ENCODE results near the gene CELA2B. TPM values are rescaled to one million over a fixed set of nuclear protein-coding genes. Genes with fewer than 3 reads are reported as not detected.
"Not testable (repeated sequence)": the region's sequence is repeated elsewhere in the genome, so short reads cannot be mapped to it uniquely, and the experiment has no call there.

CELA2B gene
- total and polyA plus RNA-seq, 7 donors, result 0.36 TPM; not detected in 6

GRCh38 chr1:15483971-15484370 is 8.1 kb downstream of the CELA2B start:
- Histone ChIP-seq H3K27ac (no peak overlapping the region), H3K9me3 (no peaks in the 10 kb centered on the region), H3K36me3 (ENCODE audit: insufficient read depth in 1 of 2, low read depth in 1 of 2) (no peaks in the 10 kb centered on the region), H3K4me3 (no peak overlapping the region), H3K4me1 (no peaks in the 10 kb centered on the region), H3K27me3 (ENCODE audit: insufficient read depth in 3 of 3, low read length in 2 of 3) (no peaks in the 10 kb centered on the region)
- 82 to 88% (median 88%) methylated on average over 2 of the region's 2 CpGs for WGBS, 3 donors
- TF ChIP-seq CTCF (IDR thresholded peaks at IDR 0.05), result no peak
- no peak for DNase-seq
- no peak for ATAC-seq
- intact Hi-C loops (cut with DNase I), result no loop called here

GRCh38 chr1:15484443-15484842 is 8.5 kb downstream of the CELA2B start:
- H3K27me3 ChIP-seq (ENCODE audit: insufficient read depth in 3 of 3, low read length in 2 of 3); H3K4me1 ChIP-seq; H3K9me3 ChIP-seq; H3K4me3 ChIP-seq; intact Hi-C loops (cut with DNase I); H3K27ac ChIP-seq; ATAC-seq; DNase-seq; H3K36me3 ChIP-seq (ENCODE audit: insufficient read depth in 1 of 2, low read depth in 1 of 2): not testable (repeated sequence)
- WGBS, 3 donors, result 65 to 80% (median 72%) methylated on average over 6 of the region's 6 CpGs

- TF ChIP-seq CTCF (IDR thresholded peaks at IDR 0.05), result no peak
- Histone ChIP-seq H3K9me3 (no peaks in the 10 kb centered on the region), H3K4me3 (no peak overlapping the region), H3K27ac (no peak overlapping the region), H3K4me1 (no peaks in the 10 kb centered on the region), H3K27me3 (ENCODE audit: insufficient read depth in 3 of 3, low read length in 2 of 3) (no peaks in the 10 kb centered on the region), H3K36me3 (ENCODE audit: insufficient read depth in 1 of 2, low read depth in 1 of 2) (peaks cover 0 to 5% of the 10 kb centered on the region in 2 donors)
- DNase-seq (no peak), ATAC-seq (no peak)
- 93 to 96% (median 93%) methylated on average over 6 of the region's 6 CpGs for WGBS, 3 donors
- intact Hi-C loops (cut with DNase I), result no loop called here
These were observed 9.7 kb downstream of the CELA2B start for GRCh38 chr1:15485636-15486035.

- H3K4me3 ChIP-seq; DNase-seq; H3K9me3 ChIP-seq; H3K4me1 ChIP-seq; ATAC-seq; intact Hi-C loops (cut with DNase I); H3K27me3 ChIP-seq (ENCODE audit: insufficient read depth in 3 of 3, low read length in 2 of 3); H3K27ac ChIP-seq: not testable (repeated sequence)
- peaks cover 0 to 17% of the 10 kb centered on the region in 2 donors for H3K36me3 ChIP-seq (ENCODE audit: insufficient read depth in 1 of 2, low read depth in 1 of 2)
- 95 to 97% (median 96%) methylated on average over 17 of the region's 17 CpGs for WGBS, 3 donors
These were observed 11.1 kb downstream of the CELA2B start for GRCh38 chr1:15486844-15487610.

- Histone ChIP-seq H3K9me3 (no peaks in the 10 kb centered on the region), H3K4me3 (no peak overlapping the region), H3K36me3 (ENCODE audit: insufficient read depth in 1 of 2, low read depth in 1 of 2) (peaks cover 0 to 30% of the 10 kb centered on the region in 2 donors), H3K27me3 (ENCODE audit: insufficient read depth in 3 of 3, low read length in 2 of 3) (no peaks in the 10 kb centered on the region), H3K4me1 (no peaks in the 10 kb centered on the region), H3K27ac (no peak overlapping the region)
- WGBS, 3 donors, result 82 to 85% (median 82%) methylated on average over 3 of the region's 3 CpGs
- no peak for DNase-seq
- intact Hi-C loops (cut with DNase I), result no loop called here
- ATAC-seq, result no peak
- no peak for TF ChIP-seq CTCF (IDR thresholded peaks at IDR 0.05)
These were observed 12.5 kb downstream of the CELA2B start for GRCh38 chr1:15488371-15488770.
